Measurements from ENCODE around the gene CD8B2. TPM values are rescaled to one million over a fixed set of nuclear protein-coding genes. Genes with fewer than 3 reads are reported as not detected.
A peak's percentile ranks its signal among the peaks of the same experiment; 100 is the strongest.
"Not testable (repeated sequence)": the region's sequence is repeated elsewhere in the genome, so short reads cannot be mapped to it uniquely, and the experiment has no call there.

Gene CD8B2
- total RNA-seq (not detected), total RNA-seq (0 reads per million in 2 donors)

DNA sequence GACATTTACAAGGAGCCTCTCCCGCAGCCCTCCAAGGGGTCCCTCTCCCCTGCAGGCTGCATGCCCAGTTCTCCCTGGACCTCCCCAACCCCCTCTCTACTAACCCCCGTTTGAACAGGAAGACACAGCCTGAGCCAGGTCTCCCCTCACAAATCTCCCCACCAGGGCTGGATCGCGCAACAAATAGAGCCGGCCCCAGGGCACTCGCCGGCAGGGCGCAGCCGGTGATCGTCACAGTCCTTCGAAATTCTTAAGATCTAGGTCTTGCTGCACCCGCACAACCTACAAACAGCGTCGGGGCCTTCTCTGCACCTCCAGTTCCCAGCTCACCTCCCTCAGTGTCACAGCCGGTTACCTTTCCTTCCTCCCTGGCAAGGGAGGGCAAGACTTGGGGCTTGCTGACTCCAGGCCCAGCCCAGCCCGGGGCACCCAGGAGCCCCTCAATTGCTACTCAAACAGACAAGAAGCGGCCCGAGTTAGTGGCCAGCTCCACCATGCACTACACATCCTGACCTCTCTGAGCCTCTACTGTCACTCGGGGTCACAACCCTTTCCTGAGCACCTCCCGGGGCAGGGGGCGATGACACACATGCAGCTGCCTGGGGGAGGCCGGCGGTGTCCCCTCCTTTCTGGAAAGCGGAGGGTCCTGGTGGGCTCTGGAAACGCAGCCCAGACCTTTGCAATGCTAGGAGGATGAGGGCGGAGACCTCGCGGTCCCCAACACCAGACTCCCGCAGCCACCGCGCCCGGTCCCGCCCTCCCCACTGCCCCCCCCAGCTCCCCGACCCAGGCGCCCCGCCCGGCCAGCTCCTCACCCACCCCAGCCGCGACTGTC, at the start of gene CD8B2:
Gene CD8B2 (plus strand): TSS at position 814 of the 835 bp plus-strand sequence. CDS start 63 bp downstream, outside the sequence.
- Mint-ChIP-seq H3K27me3 (peaks cover 22% of the 10 kb centered on the region), H3K27ac (peak within 1 kb of the TSS; percentile 32)
- not testable (repeated sequence) for H3K4me3 Mint-ChIP-seq; H3K4me1 Mint-ChIP-seq; H3K9me3 ChIP-seq (ENCODE audit: control insufficient read depth, low read length, poor library complexity, severe bottlenecking); H3K36me3 Mint-ChIP-seq (ENCODE audit: low read depth); ATAC-seq; DNase-seq

DNA sequence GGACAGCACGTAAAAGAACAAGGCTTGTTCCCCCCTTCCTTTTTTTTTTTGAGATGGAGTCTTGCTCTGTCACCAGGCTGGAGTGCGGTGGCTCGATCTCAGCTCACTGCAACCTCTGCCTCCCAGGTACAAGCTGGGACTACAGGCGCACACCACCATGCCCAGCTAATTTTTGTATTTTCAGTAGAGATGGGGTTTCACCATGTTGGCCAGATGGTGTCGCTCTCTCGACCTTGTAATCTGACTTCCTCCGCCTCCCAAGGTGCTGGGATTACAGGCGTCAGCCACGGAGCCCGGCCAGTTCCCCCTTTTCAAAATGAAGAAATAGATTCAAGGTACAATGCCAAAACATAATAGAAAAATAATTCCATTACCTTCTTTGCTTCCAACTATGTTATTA, 25.3 kb upstream of the CD8B2 start:
- not testable (repeated sequence) for H3K27ac Mint-ChIP-seq; H3K4me1 Mint-ChIP-seq; H3K9me3 ChIP-seq (ENCODE audit: control insufficient read depth, low read length, poor library complexity, severe bottlenecking); H3K36me3 Mint-ChIP-seq (ENCODE audit: low read depth); DNase-seq; H3K27me3 Mint-ChIP-seq; ATAC-seq; H3K4me3 Mint-ChIP-seq

DNA sequence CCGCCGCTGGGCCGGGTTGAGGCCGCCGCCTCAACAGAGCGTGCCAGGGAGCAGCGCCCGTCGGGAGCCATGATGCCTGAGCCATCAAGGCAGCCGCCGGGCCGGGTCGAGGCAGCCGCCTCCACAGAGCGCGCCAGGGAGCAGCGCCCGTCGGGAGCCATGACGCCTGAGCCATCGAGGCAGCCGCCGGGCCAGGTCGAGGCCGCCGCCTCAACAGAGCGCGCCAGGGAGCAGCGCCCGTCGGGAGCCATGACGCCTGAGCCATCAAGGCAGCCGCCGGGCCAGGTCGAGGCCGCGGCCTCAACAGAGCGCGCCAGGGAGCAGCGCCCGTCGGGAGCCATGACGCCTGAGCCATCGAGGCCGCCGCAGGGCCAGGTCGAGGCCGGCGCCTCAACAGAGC, 19.6 kb upstream of the CD8B2 start:
- not testable (repeated sequence) for H3K27ac Mint-ChIP-seq; H3K9me3 ChIP-seq (ENCODE audit: control insufficient read depth, low read length, poor library complexity, severe bottlenecking); H3K27me3 Mint-ChIP-seq; DNase-seq; H3K4me1 Mint-ChIP-seq; ATAC-seq; H3K4me3 Mint-ChIP-seq; H3K36me3 Mint-ChIP-seq (ENCODE audit: low read depth)

DNA sequence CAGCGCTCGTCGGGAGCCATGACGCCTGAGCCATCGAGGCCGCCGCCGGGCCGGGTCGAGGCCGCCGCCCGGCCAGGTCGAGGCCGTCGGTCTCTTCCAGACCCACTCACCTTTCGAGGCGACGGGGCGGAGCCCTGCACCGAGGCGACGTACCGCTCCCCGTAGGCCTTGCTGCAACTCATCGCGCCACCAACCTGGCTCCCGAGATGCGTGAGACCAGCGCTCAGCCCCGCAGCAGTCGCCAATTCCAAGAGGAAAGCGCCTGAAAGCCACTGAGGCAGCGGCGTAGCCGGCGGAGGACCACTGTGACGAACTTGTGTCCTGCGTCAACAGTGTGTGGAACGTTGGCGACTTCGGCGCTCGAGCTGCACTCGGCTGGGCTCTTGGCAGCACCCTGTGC, 19.1 kb upstream of the CD8B2 start, which contains the start of gene RGPD3:
Gene RGPD3 (minus strand): TSS at position 307 of the 400 bp plus-strand sequence. CDS start 125 bp downstream, at position 182.
- H3K27me3 Mint-ChIP-seq; ATAC-seq; DNase-seq; H3K4me1 Mint-ChIP-seq; H3K9me3 ChIP-seq (ENCODE audit: control insufficient read depth, low read length, poor library complexity, severe bottlenecking); H3K4me3 Mint-ChIP-seq; H3K36me3 Mint-ChIP-seq (ENCODE audit: low read depth): not testable (repeated sequence)
- H3K27ac Mint-ChIP-seq, result peak within 1 kb of the TSS; percentile 14

DNA sequence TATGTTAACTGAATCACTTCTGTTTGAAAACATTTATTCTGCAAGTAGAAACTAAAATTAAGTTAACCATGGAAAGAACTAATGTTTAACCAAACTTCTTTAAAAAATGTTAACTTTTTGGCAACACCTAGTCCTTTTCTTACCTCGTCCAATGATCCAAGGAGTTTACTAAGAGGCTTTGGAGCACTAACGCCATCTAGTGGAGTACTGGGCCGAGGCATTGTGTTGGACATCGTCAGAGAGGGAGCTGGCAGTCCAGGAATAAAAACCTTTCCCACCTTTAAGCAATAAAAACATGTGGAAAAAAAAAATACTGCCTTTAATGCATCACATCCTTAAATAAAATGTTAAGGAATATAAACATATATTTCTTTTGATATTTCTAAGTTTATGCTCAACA, 16.5 kb upstream of the CD8B2 start:
- H3K4me1 Mint-ChIP-seq; H3K27ac Mint-ChIP-seq; H3K27me3 Mint-ChIP-seq; H3K9me3 ChIP-seq (ENCODE audit: control insufficient read depth, low read length, poor library complexity, severe bottlenecking); H3K4me3 Mint-ChIP-seq; H3K36me3 Mint-ChIP-seq (ENCODE audit: low read depth): not testable (repeated sequence)
- ATAC-seq (peak; percentile 69), DNase-seq (peak in 2 of 3 donors; percentile 15 to 36)

DNA sequence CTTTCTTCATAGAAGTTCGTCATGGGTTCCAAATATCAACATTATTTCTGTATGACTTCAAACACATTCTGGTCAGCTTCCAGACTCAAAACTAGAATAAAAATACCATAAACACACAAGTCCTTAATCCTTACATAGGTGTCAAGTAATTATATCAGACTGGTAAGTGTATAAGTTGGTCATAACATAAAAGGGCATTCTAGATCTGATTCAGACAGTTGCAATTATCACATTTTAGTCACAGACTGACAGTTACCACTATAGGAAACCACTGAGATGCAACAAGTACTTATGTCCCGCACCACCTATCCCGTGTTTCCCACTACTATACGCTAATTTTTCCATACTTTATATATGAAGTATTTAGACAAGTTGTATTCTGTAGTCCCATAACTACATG, 9.5 kb upstream of the CD8B2 start:
- not testable (repeated sequence) for H3K36me3 Mint-ChIP-seq (ENCODE audit: low read depth); H3K9me3 ChIP-seq (ENCODE audit: control insufficient read depth, low read length, poor library complexity, severe bottlenecking); H3K27me3 Mint-ChIP-seq; H3K27ac Mint-ChIP-seq; H3K4me1 Mint-ChIP-seq; ATAC-seq; H3K4me3 Mint-ChIP-seq; DNase-seq

DNA sequence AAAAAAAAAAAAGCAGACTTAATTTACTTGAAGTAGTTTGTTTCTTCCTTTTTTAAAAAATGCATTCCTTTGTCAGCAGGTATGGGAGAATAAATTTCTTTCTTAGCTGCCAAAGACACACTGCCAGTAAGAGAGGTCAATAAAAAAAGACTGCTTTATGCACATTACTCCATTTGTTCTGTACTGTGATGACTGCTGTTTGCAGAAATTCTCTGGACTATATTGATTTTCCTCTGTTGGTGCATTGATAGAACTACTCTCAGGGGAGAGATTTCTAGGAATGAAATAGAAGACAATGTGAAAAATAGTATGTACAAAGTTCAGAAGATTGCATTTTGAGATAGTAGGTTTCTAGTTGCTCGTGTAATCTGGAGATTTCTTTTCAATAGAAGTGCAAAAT, 7.6 kb upstream of the CD8B2 start:
- not testable (repeated sequence) for H3K27me3 Mint-ChIP-seq; H3K36me3 Mint-ChIP-seq (ENCODE audit: low read depth); H3K4me3 Mint-ChIP-seq; DNase-seq; ATAC-seq; H3K4me1 Mint-ChIP-seq; H3K27ac Mint-ChIP-seq; H3K9me3 ChIP-seq (ENCODE audit: control insufficient read depth, low read length, poor library complexity, severe bottlenecking)

DNA sequence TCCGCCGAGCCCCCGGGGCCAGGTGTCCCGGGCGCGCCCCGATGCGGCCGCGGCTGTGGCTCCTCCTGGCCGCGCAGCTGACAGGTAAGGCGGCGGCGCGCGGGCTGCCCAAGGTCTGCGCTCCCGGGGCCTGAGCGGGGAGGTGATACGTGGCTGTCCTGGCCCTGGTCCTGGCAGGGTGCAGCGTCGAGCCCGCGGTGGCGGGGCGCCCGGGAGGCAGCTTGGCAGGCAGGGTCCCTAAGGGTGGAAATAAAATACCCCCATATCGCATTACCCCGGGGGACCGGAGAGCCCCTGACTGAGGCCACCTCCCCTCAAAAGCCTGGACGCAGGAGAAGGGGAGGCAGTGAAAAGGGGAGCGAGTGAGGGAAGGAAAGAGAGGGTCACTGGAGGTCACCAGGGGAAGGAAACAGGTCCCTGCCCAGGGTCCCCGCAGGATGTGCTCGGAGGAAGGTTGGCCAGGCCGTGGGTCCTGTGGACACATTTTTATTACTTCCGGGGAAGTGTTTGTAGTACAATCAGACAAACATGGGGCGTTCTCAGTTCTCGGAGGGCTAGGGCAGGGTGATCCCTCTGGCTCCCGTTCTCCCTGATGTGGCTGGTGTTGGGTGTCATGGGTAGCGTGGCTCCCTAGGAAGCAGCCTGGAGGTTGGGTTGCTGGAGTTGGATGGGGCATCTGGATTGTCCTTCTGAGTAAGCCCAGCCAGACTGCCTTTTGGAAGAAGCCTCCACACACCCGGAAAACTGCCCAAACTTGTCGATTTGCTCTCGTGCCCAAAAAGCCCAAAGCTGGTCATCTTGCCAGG, 425 bp downstream of the CD8B2 start:
- not testable (repeated sequence) for DNase-seq; H3K4me1 Mint-ChIP-seq; H3K9me3 ChIP-seq (ENCODE audit: control insufficient read depth, low read length, poor library complexity, severe bottlenecking); H3K27ac Mint-ChIP-seq; H3K4me3 Mint-ChIP-seq; ATAC-seq; H3K36me3 Mint-ChIP-seq (ENCODE audit: low read depth)
- peaks cover 22% of the 10 kb centered on the region for H3K27me3 Mint-ChIP-seq

DNA sequence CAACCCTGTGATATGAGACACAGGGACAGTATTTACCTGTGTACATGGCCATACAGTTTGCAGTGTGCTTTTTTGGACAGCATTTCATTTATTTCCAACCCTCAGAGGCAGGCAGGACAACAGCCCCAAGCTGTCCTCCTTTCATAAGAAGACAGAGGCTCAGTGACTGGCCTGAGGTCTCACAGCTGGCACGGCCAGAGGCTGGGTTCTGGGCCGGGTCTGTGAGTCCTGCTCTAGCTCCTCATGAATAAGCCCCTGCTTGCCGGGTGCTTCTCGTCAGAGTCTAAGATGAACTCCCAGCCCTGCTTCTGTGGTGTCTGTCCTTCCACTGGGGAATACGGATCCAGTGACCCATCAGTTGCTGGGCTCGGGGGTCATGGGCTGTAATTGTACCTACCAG, 2.5 kb downstream of the CD8B2 start:
- H3K4me3 Mint-ChIP-seq; H3K4me1 Mint-ChIP-seq; ATAC-seq; H3K27ac Mint-ChIP-seq; DNase-seq; H3K9me3 ChIP-seq (ENCODE audit: control insufficient read depth, low read length, poor library complexity, severe bottlenecking); H3K36me3 Mint-ChIP-seq (ENCODE audit: low read depth): not testable (repeated sequence)
- peaks cover 22% of the 10 kb centered on the region for H3K27me3 Mint-ChIP-seq

DNA sequence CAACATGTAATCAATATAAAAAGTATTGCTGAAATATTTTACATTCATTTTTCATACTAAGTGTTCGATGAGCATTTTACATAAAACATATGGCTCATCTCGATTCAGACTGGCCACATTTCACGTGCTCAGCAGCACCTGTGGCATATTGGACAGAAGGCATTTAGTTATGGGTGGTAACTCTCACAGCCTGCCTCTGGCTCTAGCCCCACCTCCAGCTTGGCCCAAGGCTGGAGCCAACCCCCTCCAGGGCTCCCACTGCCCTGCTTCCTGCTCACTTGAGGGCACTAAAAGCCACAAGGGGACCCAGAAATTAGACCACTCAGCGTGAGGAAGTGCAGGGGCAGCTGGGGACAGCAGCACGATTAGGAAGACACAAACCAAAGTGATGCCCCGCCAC, 5.2 kb downstream of the CD8B2 start:
- not testable (repeated sequence) for H3K4me1 Mint-ChIP-seq; H3K36me3 Mint-ChIP-seq (ENCODE audit: low read depth); H3K9me3 ChIP-seq (ENCODE audit: control insufficient read depth, low read length, poor library complexity, severe bottlenecking); H3K4me3 Mint-ChIP-seq; DNase-seq; H3K27ac Mint-ChIP-seq; ATAC-seq
- peaks cover 13% of the 10 kb centered on the region for H3K27me3 Mint-ChIP-seq

DNA sequence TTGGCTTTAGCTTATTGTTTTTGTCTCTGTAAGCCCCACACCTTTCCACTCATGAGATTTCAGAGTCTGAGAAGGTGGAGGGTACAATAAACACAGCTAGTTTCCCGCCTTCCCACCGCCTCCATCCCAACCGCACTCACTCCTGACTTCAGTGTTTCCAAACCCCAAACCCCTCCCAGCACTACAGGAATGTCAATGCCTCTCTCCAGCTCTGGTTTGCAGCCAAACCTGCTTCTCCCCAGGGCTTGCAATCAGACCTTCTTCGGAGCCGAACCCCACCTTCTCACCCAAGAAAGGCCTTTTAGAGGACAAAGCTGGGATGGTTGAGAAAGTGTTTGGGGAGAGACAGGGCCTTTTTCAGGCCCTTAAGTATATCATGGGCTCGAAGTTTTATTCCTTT, 5.7 kb downstream of the CD8B2 start:
- not testable (repeated sequence) for H3K4me3 Mint-ChIP-seq; H3K4me1 Mint-ChIP-seq; ATAC-seq; H3K9me3 ChIP-seq (ENCODE audit: control insufficient read depth, low read length, poor library complexity, severe bottlenecking); H3K36me3 Mint-ChIP-seq (ENCODE audit: low read depth); DNase-seq; H3K27ac Mint-ChIP-seq
- H3K27me3 Mint-ChIP-seq, result peaks cover 13% of the 10 kb centered on the region

DNA sequence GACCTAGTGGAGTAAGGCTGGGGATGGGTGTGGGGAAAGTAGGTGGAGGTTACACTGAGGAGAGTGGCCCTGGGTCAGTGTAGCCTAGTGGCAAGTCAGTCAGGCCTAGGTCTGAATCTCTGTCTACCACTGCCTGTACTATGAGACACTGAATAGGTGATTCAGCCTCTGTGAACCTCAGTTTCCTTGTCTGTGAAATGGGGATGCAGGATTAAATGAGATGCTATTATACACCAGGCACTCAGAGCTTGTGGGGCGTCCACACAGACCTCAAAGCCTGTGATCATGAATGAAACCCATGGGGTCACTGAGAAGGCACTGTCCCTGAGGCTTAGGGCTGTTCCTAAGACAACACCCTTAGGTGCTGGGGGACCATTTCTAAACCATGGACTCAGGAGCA, 11.4 kb downstream of the CD8B2 start:
- not testable (repeated sequence) for H3K27me3 Mint-ChIP-seq; H3K36me3 Mint-ChIP-seq (ENCODE audit: low read depth); H3K4me1 Mint-ChIP-seq; ATAC-seq; H3K9me3 ChIP-seq (ENCODE audit: control insufficient read depth, low read length, poor library complexity, severe bottlenecking); H3K27ac Mint-ChIP-seq; H3K4me3 Mint-ChIP-seq; DNase-seq

DNA sequence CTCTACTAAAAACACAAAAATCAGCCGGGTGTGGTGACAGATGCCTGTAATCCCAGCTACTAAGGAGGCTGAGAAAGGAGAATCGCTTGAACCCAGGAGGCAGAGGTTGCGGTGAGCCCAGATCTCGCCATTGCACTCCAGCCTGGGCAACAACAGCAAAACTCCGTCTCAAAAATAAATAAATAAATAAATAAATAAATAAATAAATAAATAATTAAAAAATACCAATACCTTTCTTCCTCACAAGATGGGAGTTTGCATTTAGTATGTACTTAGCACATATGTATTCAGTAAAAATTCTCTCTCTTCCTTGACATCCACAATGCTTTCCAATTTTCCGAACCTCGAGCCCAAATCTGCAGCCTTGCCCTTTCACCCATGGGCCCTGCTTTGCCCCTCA, 13.2 kb downstream of the CD8B2 start:
- not testable (repeated sequence) for H3K36me3 Mint-ChIP-seq (ENCODE audit: low read depth); H3K4me3 Mint-ChIP-seq; H3K27ac Mint-ChIP-seq; H3K27me3 Mint-ChIP-seq; DNase-seq; H3K9me3 ChIP-seq (ENCODE audit: control insufficient read depth, low read length, poor library complexity, severe bottlenecking); H3K4me1 Mint-ChIP-seq; ATAC-seq

Measured in T-helper 17 cell (primary cell).